ENCODE measurements around the gene BPIFB2. TPM values are rescaled to one million over a fixed set of nuclear protein-coding genes. Genes with fewer than 3 reads are reported as not detected.

Gene BPIFB2
- polyA plus RNA-seq, 1 experiment, result not detected

- ChIA-PET CTCF (no interaction called here), POLR2A (no interaction called here)
- no peaks in the 10 kb centered on the region for H3K36me3 ChIP-seq (ENCODE audit: control insufficient read depth, insufficient read depth, low read length)
- TF ChIP-seq CTCF (IDR thresholded peaks at IDR 0.05; ENCODE audit: insufficient read depth, low read depth, low read length), result no peak
- DNase-seq (ENCODE audit: low read depth), result no peak
- 0 out of 2 replicates have a peak, but pooled peaks cover 2% of the 10 kb centered on the region for H3K27me3 ChIP-seq (ENCODE audit: control insufficient read depth, insufficient read depth, low read length)
- H3K4me3 ChIP-seq (ENCODE audit: low read depth, low read length), result no peak overlapping the region
These were observed 17.9 kb downstream of the BPIFB2 start for GRCh38 chr20:33025318-33025876.

- TF ChIP-seq CTCF (IDR thresholded peaks at IDR 0.05; ENCODE audit: insufficient read depth, low read depth, low read length), result no peak
- no peak for DNase-seq (ENCODE audit: low read depth)
- Histone ChIP-seq H3K36me3 (ENCODE audit: control insufficient read depth, insufficient read depth, low read length) (no peaks in the 10 kb centered on the region), H3K4me3 (ENCODE audit: low read depth, low read length) (no peak overlapping the region), H3K27me3 (ENCODE audit: control insufficient read depth, insufficient read depth, low read length) (0 out of 2 replicates have a peak, but pooled peaks cover 2% of the 10 kb centered on the region)
- ChIA-PET CTCF (no interaction called here), POLR2A (no interaction called here)
These were observed 18.7 kb downstream of the BPIFB2 start for GRCh38 chr20:33026072-33026778.

GRCh38 chr20:33026779-33027759, 19.6 kb downstream of the BPIFB2 start:
- Histone ChIP-seq H3K27me3 (ENCODE audit: control insufficient read depth, insufficient read depth, low read length) (0 out of 2 replicates have a peak, but pooled peaks cover 2% of the 10 kb centered on the region), H3K36me3 (ENCODE audit: control insufficient read depth, insufficient read depth, low read length) (no peaks in the 10 kb centered on the region), H3K4me3 (ENCODE audit: low read depth, low read length) (no peak overlapping the region)
- TF ChIP-seq CTCF (IDR thresholded peaks at IDR 0.05; ENCODE audit: insufficient read depth, low read depth, low read length), result no peak
- CTCF ChIA-PET, result no interaction called here
- DNase-seq (ENCODE audit: low read depth), result no peak
- POLR2A ChIA-PET, result no interaction called here

GRCh38 chr20:33027769-33028751, 20.6 kb downstream of the BPIFB2 start:
- ChIA-PET CTCF (no interaction called here), POLR2A (no interaction called here)
- no peak for TF ChIP-seq CTCF (IDR thresholded peaks at IDR 0.05; ENCODE audit: insufficient read depth, low read depth, low read length)
- Histone ChIP-seq H3K4me3 (ENCODE audit: low read depth, low read length) (no peak overlapping the region), H3K27me3 (ENCODE audit: control insufficient read depth, insufficient read depth, low read length) (0 out of 2 replicates have a peak, but pooled peaks cover 2% of the 10 kb centered on the region), H3K36me3 (ENCODE audit: control insufficient read depth, insufficient read depth, low read length) (no peaks in the 10 kb centered on the region)
- DNase-seq (ENCODE audit: low read depth), result no peak

All from BJ (cell line).